Measurements from ENCODE around the gene PCDHGC5.

PCDHGC5 gene

GRCh38 chr5:141488591-141489561 lies at the start of gene PCDHGC5:
TSS of gene PCDHGC5 (plus strand) at chr5:141489081. CDS start at chr5:141489241, 160 bp downstream.
- DNase-seq (ENCODE audit: low read depth): no peak

- no peak for DNase-seq (ENCODE audit: low read depth)
These were observed 49.3 kb upstream of the PCDHGC5 start for GRCh38 chr5:141439411-141440141.

DNA sequence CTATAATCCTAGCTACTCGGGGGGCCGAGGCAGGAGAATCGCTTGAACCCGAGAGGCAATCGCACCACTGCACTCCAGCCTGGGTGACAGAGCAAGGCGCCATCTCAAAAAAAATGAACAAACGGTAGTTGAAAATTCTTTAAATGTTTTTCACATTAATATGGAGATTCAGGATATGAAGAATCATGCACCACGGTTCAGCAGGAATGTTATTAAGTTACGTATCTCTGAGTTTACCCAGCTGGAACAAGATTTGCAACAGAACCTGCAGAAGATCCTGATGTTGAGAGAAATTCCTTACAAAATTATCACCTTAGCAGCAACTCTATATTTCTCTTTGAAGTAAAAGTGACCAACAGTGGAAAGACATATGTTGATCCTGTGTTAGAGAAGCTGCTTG lies 48.5 kb upstream of the PCDHGC5 start:
- DNase-seq (ENCODE audit: low read depth): no peak

- DNase-seq (ENCODE audit: low read depth): no peak
These were observed 47.2 kb upstream of the PCDHGC5 start for GRCh38 chr5:141441571-141442170.

DNA sequence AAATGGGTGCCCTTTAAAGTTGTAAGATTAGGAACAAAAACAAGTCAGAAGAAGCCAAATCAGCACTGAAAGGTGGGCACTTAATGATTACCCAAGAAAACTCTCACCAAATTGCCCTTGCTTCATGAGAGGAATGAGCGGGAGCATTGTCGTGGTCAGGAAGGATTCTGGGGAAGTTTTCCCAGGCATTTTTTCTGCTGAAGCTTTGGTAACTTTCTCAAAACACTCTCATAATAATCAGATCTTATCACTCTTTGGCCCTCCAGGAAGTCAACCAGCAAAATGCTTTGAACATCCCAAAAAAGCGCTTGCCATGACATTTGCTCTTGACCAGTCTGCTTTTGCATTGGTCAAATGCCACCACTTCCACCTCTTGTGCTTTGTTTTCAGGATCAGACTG lies 23.5 kb upstream of the PCDHGC5 start:
- DNase-seq (ENCODE audit: low read depth): no peak

DNA sequence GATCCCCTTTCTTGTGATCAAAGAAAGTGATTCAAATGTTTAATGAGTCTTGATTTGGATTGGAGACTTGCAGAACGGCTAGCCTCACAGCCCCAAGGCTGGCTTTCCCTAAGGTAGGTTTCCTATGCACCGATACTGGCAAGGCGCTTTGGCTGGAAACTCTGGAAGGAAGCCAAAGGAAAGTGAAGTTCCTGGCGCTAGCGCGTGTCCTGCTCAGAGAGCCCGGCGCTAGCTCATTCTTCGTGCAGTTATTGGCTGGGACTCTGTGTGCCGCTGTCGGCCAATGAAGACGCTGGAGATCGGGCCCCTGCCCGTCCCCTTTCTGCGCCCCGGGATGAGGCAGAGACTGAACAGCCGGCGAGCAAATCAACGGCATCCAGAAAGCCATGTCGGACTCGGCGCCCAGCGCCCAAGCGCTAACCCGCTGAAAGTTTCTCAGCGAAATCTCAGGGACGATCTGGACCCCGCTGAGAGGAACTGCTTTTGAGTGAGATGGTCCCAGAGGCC lies 13.2 kb upstream of the PCDHGC5 start, which contains the start of gene PCDHGC3:
Gene PCDHGC3 (plus strand): TSS at position 342 of the 507 bp plus-strand sequence. CDS start 151 bp downstream, at position 493.
- peak; percentile 91 for DNase-seq (ENCODE audit: low read depth)

- peak; percentile 39 for DNase-seq (ENCODE audit: low read depth)
These were observed 12.6 kb upstream of the PCDHGC5 start for GRCh38 chr5:141476132-141476911.

DNA sequence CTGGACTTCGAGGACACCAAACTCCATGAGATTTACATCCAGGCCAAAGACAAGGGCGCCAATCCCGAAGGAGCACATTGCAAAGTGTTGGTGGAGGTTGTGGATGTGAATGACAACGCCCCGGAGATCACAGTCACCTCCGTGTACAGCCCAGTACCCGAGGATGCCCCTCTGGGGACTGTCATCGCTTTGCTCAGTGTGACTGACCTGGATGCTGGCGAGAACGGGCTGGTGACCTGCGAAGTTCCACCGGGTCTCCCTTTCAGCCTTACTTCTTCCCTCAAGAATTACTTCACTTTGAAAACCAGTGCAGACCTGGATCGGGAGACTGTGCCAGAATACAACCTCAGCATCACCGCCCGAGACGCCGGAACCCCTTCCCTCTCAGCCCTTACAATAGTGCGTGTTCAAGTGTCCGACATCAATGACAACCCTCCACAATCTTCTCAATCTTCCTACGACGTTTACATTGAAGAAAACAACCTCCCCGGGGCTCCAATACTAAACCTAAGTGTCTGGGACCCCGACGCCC lies 11.8 kb upstream of the PCDHGC5 start:
- no peak for DNase-seq (ENCODE audit: low read depth)

GRCh38 chr5:141477815-141478214 lies 11.1 kb upstream of the PCDHGC5 start:
- DNase-seq (ENCODE audit: low read depth): no peak

GRCh38 chr5:141478321-141478945 lies 10.4 kb upstream of the PCDHGC5 start:
- no peak for DNase-seq (ENCODE audit: low read depth)

- DNase-seq (ENCODE audit: low read depth): no peak
These were observed 9.1 kb upstream of the PCDHGC5 start for GRCh38 chr5:141479776-141480175.

- DNase-seq (ENCODE audit: low read depth): no peak
These were observed 5.0 kb upstream of the PCDHGC5 start for GRCh38 chr5:141483902-141484301.

DNA sequence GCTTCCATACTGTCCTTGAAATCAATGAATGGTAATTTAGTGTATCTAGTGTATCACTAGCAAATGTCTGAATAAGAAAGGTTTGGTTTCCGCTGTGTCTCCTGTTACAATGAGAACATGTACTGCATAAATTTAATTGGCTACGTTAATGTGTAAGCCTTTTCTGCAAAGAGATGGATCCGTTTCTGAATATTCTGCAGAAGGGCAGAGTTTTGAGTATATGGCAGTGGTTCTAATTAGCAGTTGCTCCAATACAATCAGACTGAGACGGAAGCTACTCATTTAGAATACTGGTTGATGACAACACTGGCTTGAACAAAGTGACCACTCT lies 4.6 kb upstream of the PCDHGC5 start:
- no peak for DNase-seq (ENCODE audit: low read depth)

DNA sequence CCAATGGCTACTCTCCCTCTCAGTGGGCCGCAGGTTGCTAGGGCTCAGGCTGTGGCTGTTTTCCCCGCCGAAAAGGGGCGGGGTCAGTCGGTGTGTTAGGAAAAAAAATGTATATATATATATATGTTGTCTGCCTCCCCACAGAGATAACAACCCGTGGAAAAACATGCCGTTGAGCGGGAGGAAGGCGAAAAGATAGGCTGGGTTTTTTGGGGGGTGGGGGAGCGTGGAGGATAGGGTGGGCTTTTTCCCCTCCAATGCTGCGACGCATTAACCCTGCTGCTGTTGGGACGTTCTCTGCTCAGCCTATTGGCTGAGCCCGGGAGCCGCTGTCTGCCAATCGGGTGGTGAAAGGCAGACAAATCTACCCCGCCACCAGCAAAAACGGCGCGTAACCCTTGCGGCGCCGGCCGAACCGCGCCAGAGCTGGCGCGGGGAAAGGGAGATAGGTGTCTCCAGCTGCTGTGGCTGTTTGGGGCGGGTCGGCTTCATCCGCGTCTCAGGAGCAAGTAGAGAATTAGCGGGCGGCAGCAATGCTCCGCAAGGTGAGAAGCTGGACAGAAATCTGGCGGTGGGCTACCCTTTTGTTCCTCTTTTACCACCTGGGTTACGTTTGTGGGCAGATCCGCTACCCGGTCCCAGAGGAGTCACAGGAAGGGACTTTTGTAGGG lies 4.1 kb upstream of the PCDHGC5 start, which contains the start of gene PCDHGC4:
Gene PCDHGC4 (plus strand): TSS at position 390 of the 671 bp plus-strand sequence. CDS start 144 bp downstream, at position 534.
- no peak for DNase-seq (ENCODE audit: low read depth)

- no peak for DNase-seq (ENCODE audit: low read depth)
These were observed 3.4 kb upstream of the PCDHGC5 start for GRCh38 chr5:141485321-141486055.

DNA sequence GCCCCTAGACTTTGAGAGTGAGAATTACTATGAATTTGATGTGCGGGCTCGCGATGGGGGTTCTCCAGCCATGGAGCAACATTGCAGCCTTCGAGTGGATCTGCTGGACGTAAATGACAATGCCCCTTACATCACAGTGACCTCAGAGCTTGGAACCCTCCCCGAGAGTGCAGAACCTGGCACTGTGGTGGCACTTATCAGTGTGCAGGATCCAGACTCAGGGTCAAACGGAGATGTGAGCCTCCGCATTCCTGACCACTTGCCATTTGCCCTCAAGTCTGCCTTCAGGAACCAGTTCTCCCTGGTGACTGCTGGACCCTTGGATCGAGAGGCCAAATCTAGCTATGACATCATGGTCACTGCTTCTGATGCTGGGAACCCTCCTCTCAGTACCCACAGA lies 2.8 kb upstream of the PCDHGC5 start:
- DNase-seq (ENCODE audit: low read depth): no peak

GRCh38 chr5:141487131-141487530 lies 1.8 kb upstream of the PCDHGC5 start:
- no peak for DNase-seq (ENCODE audit: low read depth)

DNA sequence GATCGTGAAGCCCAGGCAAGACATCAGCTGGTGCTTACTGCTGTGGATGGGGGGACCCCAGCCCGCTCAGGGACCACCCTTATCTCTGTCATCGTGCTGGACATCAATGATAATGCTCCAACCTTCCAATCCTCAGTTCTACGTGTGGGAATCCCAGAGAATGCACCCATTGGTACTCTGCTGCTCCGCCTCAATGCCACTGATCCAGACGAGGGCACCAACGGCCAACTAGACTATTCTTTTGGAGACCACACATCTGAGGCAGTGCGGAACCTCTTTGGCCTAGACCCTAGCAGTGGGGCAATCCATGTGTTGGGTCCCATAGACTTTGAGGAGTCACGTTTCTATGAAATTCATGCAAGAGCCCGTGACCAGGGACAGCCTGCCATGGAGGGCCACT lies 960 bp downstream of the PCDHGC5 start:
- DNase-seq (ENCODE audit: low read depth): no peak

DNA sequence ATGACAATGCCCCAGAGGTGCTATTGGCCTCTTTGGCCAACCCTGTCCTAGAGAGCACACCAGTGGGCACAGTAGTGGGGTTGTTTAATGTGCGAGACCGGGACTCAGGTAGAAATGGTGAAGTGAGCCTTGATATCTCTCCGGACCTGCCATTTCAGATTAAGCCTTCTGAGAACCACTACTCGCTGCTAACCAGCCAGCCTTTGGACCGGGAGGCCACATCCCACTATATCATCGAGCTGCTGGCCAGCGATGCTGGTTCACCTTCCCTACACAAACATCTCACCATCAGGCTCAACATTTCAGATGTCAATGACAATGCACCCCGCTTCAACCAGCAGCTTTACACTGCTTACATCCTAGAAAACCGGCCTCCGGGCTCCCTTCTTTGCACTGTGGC lies 1.4 kb downstream of the PCDHGC5 start:
- DNase-seq (ENCODE audit: low read depth): no peak
